HG03571 (cell line): ENCODE results near the gene IRF4.

Experiments used
- ATAC-seq: cut with Tn5 transposase; IDR thresholded peaks from one replicate; pipeline ENCODE4 v1.9.1; 2021; ENCODE audit not compliant: unreplicated experiment

IRF4 gene

DNA sequence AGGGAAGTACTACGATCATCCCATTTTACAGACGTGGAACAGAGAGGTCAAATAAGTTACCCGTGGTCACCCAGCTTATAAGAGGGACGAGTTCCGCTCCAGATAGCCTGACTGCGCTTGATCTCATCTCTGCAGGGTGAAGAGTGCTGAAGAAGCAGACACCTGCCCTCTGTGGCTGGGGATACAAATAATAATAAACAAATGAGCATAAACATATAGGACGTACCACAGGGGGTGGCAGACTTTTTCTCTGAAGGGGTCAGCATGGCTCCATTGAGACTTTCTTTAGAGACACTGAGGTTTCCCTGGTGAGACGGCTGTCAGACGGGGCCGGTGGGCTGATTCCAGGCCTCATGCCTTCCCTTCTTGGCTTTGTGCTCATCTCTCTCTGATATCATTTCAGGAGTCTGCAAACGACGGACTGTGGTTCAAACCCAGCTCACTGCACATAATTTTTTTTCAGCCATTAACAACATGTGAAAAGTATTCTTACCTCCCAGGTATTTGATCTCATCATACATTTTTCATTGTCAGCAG lies 47.1 kb downstream of the IRF4 start:
- no peak for ATAC-seq

DNA sequence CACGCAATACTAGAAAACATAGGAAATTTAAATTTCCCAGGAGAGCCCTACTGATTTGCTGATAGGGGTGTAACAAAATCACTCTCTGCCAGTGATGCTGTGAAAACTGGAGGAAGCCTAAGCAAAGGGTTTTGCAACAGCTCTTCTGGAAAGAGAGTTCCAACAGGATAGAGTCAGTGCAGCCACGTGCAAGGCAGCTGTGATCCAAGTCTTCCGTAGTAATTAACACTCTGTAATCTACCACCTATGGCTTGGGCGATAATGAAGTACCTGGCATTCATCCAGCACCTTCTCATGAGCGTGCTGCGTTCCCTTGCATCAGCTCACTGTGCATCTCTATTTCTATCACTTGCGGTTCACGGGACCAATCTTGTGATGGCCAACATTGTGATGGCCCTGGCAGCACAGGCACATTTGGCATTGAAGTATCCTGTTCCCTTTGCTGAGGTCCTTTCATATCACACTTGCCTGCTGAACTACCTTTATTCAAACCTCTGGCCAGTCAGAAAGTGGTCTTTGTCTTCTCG lies 48.2 kb downstream of the IRF4 start:
- ATAC-seq: no peak

- no peak for ATAC-seq
These were observed 49.8 kb downstream of the IRF4 start for GRCh38 chr6:441126-441920.

DNA sequence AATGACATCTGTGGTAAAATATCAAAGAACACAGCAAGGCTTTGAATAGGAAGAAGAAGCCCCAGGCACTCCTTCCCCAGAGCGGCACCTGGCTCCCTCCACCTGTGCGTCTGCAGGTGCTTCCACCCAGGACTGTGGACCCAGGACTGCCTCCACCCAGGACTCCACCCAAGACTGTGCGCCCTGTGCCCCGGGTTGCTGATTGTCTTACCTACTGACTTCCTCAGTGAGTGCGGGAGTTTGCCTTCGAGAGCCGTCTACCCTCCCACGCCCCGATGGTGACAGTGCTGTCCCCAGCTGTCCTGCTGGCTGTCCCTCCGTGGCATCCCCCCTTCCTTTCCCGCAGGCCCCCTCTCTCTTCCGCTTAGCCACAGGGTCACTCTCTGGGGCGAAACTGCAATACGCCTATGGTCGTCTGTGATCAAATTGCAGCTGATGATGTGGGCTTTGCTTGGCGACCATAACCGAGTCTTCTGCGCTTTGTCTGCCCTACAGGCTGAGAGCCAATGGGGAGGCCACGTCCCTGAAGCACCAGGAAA lies 52.1 kb downstream of the IRF4 start:
- no peak for ATAC-seq

DNA sequence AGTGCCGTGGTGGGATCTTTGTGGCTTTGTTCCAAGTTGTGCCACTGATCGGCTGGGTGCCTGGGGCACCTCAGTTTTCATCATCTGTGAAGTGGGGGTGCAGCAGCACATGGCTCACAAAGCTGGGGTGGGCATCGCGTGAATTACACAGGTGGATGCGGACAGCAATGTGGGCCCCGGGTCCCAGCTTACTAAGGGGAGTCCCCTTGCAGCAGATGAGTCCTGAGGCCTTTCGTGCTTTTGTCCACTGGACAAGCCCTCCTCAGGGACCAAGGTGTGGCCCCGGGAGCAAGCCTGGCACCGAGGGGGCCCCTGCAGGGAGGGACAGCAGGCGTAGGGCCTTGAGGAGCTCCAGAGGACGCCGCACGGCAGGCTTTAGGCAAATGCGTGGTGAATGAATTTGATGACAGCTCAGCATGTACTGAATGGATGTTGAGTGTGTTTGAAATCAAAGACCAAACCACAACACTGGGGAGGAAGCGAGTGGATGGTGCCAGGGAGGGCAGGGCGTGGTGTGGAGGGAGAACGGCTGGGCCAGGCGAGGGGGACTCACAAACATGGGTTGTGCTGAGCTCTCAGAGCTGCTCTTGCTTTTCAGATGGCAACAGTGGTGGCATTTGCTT lies 53.2 kb downstream of the IRF4 start:
- ATAC-seq: no peak

DNA sequence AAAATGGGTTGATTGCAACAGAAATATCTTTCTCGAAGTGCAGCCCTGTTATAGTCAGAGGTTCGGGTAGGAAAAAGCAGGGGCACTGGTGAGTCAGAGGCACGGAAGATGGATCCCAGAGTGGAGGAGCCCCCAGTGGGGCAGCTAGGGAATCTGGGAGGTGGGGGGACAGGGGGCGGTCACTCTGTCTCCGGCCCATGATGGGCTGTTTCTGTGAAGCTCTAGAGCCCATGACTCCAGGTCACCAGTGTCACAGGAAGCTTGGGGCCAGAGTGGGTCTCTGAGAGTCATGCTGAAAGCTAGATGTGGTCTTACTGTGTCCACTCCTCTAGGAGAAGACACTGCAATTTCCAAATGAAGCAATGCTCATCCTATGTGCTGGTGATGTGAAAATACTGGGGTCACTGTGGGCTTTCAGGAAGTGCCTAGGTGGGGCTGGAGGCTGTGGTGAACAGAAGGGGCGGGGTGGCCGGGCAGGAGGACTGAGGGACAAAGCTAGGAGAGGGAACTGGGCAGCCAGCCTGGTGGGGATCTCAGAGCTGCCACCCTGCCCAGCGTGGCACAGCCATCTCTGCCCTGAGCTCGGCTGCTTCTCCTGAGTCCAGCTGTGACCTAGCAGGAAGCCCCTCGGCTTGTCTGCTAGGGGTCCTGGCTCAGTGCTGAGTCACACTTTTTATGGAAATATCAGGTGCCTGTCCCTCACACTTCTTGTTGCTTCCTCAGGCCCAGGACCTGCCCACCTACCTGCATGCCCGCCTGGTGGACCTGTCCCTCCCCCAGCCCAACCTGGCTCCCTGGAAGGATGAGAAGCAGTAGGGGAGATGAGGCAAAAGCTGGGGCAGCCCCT lies 54.2 kb downstream of the IRF4 start:
- ATAC-seq: no peak

DNA sequence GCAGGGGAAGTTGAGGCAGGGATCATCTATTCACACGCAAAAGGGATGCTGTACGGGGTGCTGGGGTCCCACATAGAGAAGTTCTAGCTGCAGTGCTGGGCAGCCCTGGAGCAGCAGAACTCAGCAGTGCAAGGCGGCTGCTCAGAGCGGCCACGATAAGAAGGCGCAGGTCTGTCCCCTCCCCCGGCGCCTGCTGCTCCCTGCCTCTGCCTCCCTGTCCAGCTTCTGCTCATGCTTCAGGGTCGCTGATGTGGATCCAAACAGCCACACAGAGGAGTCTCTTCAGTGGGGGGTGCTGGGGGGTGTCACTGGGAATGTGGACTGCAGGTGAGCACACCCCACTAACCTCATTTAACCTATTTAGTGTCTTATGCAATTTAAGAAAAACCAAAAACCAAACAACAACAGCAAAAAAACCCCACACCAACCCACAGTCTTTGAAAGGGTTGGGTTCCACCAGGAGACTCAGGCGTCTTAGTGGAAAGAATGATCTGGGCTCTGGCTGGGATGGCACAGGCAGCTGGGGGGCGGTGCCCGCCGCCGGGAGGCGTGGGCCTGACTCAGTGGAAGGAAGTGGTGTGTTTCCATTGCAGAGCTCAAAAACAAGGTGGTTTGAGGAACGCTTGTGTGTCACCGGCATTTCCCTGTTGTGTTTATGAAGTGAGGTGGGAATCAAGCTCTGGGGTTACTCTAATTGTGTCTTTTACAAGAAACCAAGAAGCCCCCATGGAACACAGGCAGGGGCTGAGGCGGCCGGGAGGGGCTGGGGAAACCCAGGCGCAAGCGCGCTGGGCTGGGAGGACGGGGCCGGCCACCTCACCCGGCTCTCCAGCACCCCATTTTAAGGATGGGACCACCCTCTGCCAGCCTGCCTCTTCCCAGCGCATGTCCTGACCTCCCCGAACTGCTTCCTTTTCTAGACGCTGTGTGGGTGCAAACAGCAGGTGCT lies 55.1 kb downstream of the IRF4 start:
- no peak for ATAC-seq

GRCh38 chr6:447381-448165 lies 56.0 kb downstream of the IRF4 start:
- ATAC-seq: no peak

GRCh38 chr6:448296-449056 lies 56.9 kb downstream of the IRF4 start:
- ATAC-seq: no peak

DNA sequence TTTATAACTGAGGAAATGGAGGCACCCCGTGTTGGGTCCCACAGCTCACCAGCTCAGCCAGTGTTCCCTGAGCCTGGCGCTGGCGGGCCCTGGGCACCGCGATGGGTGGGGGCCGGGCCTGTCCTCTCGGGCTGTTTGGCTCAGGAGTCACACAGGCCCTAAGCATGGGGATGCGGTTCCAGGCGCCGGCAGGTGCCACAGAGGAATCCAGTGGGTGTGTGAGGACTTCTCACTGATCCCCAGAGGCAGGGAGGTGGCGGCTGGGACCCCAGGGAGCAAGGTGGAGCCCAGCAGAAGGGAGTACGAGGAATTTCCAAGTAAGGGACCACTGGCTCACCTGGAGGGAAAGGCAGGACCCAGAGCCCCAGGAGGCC lies 57.5 kb downstream of the IRF4 start:
- no peak for ATAC-seq

DNA sequence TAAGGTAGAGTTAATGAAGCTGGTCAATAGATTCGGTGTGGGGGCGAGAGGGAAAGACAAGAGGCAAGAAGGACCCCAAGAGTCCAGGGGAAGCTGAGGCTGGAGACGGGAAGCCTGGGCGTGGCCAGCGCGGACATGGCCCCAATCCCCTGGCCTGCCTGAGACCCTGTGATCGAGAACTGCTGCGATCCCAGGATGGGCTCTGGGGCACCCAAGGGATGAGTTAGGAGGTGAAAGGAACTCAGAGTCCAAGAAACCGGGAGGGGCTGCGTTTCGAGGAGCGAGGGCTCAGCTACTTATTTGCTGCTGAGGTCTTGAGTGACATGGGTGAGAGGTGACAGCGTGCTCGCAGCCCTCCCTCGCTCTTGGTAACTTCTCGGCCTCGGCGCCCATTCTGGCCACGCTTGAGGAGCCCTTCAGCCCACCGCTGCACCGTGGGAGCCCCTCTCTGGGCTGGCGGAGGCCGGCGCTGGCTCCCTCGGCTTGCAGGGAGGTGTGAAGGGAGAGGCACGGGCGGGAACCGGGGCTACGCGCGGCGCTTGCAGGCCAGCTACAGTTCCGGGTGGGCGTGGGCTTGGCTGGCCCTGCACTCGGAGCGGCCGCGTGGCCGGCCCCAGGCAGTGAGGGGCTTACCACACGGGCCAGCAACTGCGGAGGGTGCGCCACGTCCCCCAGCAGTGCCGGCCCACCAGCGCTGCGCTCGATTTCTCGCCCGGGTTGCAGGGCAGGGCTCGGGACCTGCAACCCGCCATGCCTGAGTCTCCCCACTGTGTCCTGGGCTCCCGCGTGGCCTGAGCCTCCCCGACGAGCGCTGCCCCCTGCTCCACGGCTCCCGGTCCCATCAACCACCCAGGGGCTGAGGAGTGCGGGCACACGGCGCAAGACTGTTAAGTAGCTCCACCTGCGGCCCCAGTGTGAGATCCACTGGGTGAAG lies 58.2 kb downstream of the IRF4 start:
- no peak for ATAC-seq

DNA sequence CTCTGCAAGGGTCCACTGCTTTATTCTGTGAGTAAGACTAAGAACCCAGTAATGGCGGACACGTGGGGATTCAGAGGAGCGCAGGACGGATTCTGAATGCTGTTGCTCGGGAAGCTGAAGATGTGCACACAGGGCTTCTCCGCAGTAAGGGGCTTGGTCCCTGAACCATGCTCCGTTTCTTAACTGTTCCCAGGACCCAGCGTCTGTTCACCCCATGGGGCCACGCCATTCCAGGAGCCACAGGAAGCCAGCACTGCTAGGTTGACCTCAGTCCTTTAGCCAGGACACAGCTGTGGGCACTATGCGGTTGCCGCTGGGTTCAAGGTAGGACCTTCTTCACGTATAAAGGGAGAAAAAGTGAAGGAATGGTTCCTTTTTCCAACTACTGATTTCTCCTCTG lies 59.8 kb downstream of the IRF4 start:
- no peak for ATAC-seq

- ATAC-seq: no peak
These were observed 60.3 kb downstream of the IRF4 start for GRCh38 chr6:451847-452246.

DNA sequence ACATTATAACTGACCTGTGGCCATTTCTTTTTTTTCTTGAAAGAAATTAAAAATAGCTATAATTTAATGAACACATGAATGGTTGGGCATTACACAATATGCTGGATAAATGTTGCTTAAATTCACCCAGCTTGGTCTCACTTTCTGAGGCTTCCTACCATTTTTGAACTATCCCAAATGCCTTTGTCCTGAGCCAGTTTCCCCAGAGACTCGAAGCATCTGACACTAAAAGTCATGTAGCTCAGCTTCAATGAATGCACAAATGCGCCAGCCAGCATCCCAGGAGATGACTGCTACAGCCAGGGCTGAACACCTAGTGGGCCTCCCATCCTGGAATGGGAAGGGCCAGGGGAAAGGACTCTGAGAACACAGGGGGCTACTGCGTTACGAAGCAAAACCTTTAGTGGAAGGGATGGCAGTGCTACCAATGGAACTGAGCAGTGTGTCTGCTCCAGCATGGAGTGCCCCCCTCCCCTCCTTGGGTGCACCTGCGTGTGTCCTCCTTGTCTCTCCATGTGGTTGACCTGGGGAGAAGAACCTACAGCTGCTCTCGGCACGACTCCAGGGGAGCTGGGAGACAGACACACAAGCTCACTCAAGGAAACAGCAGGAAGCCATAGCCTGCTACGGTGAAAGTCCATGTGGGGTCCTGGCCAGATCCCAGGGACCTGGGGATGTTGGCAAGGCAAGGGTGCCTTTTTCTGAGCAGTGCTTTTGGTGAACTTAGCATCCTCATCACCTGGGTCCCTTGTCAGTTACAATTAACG lies 60.9 kb downstream of the IRF4 start:
- no peak for ATAC-seq

DNA sequence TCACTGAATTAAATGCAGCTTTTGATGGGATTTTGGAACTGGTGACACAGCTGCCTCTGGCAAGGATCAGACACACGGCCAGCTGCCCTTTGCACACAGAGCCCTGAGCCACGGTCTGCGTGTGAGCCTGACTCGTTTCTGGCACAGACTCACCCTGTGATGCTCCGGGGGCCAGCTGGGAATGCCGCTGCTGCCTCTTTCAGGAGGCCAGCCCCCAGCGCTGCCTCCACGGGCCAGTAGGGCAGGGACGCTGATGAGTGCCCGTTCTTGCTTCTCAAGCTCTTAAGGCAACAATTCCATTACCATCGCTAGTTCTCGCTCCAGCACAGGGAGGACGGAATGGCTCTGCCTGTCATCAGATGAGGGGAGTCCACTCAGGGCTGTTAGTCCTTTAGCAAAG lies 61.6 kb downstream of the IRF4 start:
- no peak for ATAC-seq

- no peak for ATAC-seq
These were observed 62.8 kb downstream of the IRF4 start for GRCh38 chr6:454148-454991.
